ENCODE measurements around the gene NES. TPM values are rescaled to one million over a fixed set of nuclear protein-coding genes. Genes with fewer than 3 reads are reported as not detected.

NES gene
- total and polyA plus RNA-seq, 4 donors: 0.15 to 3.1 (median 1.9) TPM

DNA sequence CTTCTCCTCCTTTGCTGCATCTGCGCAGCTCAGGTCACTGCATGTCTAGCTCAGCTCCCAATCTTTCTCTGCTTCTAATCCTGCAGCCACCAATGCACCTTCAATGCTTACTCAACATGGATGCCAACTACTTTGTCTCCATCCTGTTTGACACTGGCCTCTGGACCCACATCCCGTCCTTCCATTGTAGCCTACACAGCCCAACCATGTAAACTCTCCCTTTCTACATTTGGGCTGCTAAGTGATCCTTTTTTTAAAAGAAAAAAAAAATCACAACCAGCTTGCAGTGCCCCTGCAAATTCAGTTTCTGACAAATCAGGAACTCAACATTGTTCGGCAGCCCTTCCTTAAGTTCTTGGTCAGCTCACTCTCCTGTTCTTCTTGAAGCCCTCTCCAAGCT, 37.6 kb upstream of the NES start (continued):
- TF ChIP-seq NR2F2 (IDR thresholded peaks at IDR 0.05): no peak
- TF ChIP-seq HNF4G (IDR thresholded peaks at IDR 0.05): no peak
- TF ChIP-seq, protein P1, sequence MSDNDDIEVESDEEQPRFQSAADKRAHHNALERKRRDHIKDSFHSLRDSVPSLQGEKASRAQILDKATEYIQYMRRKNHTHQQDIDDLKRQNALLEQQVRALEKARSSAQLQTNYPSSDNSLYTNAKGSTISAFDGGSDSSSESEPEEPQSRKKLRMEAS (IDR thresholded peaks at IDR 0.05): no peak
- TF ChIP-seq RAD21 (IDR thresholded peaks at IDR 0.05): no peak

DNA sequence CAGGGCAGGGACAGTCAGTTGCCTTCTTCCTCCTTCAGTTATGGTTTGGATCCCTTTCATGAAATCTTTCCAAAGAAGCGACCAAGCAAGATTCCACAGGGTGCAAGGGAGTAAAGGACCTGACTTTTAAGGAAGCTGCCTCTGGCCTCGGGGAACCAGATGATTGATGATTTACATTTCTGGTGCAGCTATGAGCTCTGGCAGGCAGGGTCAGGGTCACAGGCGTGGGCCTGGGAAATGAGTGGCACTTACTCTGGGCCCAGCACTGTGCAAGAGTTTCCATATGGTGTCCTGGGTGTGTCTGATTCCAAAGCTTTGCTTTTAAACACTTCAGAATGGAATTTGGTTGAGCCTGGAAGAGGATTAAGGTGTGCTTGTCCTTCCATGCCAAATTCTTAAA, 35.4 kb upstream of the NES start:
- no peak for DNase-seq (ENCODE audit: low spot score)
- Histone ChIP-seq H3K9me3 (ENCODE audit: control insufficient read depth in 4 of 4, low read length in 3 of 4) (no peaks in the 10 kb centered on the region), H3K4me1 (ENCODE audit: control insufficient read depth in 4 of 4, insufficient read depth in 4 of 4, low read length in 3 of 4) (no peaks in the 10 kb centered on the region), H3K4me3 (ENCODE audit: low read depth in 1 of 3, low read length in 3 of 3) (no peak overlapping the region), H3K27ac (ENCODE audit: low read depth in 1 of 2, low read length in 2 of 2) (no peak overlapping the region), H3K9ac (ENCODE audit: low read depth in 1 of 2, low read length in 2 of 2) (no peak overlapping the region), H3K27me3 (ENCODE audit: control insufficient read depth in 4 of 4, insufficient read depth in 4 of 4, low read length in 3 of 4) (no peaks in the 10 kb centered on the region), H3K36me3 (ENCODE audit: control insufficient read depth in 4 of 4, insufficient read depth in 3 of 4, low read depth in 1 of 4, low read length in 3 of 4) (no peaks in the 10 kb centered on the region)
- TF ChIP-seq FOXA2 (IDR thresholded peaks at IDR 0.05) (no peak), HNF4G (IDR thresholded peaks at IDR 0.05) (no peak), EGR1 (IDR thresholded peaks at IDR 0.05; ENCODE audit: low read depth in 2 of 2) (no peak), RXRA (IDR thresholded peaks at IDR 0.05) (no peak)
- 74% methylated on average over 3 of the region's 3 CpGs for WGBS

DNA sequence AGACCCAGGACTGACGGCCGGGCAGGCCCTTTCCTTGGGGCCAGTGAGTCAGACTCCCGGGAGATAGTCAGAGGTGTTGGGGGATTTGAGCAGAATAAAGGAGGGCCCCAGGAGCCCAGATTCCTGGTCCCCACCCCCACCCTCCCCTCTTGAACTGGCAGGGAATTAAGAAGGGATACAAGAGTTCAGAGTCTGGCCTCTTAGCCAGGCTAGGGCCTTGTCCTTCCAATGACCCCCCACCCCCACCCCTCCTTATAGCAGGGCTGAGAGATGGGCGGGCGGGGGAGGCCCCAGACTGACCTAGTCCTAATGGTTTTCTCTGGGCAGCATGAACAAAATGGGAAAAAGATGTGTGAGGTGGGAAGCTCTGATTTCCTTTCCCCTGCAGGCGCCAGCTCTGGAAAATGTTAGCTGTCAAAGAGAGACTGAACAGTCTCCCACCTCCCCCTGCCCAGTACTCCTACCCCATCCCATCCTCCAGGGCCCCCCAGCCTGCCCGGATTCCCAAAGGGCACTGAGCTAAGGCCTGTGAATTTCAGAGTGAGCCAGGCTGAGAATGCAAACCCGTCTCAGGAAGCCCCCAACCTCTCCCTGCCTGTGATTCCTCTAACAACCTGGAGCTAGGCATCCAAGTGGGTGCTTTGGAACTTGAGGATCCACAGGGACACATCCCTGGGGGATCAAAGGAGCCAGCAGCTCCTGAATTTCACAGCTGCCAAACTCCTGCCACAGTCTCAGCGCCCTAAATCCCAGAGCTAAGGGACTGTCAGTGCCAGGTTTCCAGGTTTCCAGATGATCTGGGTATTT, 34.0 kb upstream of the NES start:
- no peak overlapping the region for H3K27ac ChIP-seq (ENCODE audit: low read depth in 1 of 2, low read length in 2 of 2)
- TF ChIP-seq RAD21 (IDR thresholded peaks at IDR 0.05) (no peak), RXRA (IDR thresholded peaks at IDR 0.05) (peak; percentile 16 to 30)
- H3K4me1 ChIP-seq (ENCODE audit: control insufficient read depth in 4 of 4, insufficient read depth in 4 of 4, low read length in 3 of 4): peaks cover under 1 to 5% (median 3%) of the 10 kb centered on the region in 4 donors
- no peak overlapping the region for H3K4me3 ChIP-seq (ENCODE audit: low read depth in 1 of 3, low read length in 3 of 3)
- no peak for DNase-seq (ENCODE audit: low spot score)
- no peaks in the 10 kb centered on the region for H3K36me3 ChIP-seq (ENCODE audit: control insufficient read depth in 4 of 4, insufficient read depth in 3 of 4, low read depth in 1 of 4, low read length in 3 of 4)
- 84% methylated on average over 9 of the region's 9 CpGs for WGBS
- no peak overlapping the region for H3K9ac ChIP-seq (ENCODE audit: low read depth in 1 of 2, low read length in 2 of 2)
- H3K9me3 ChIP-seq (ENCODE audit: control insufficient read depth in 4 of 4, low read length in 3 of 4): no peaks in the 10 kb centered on the region
- peaks cover 0 to 2% (median 0%) of the 10 kb centered on the region in 4 donors for H3K27me3 ChIP-seq (ENCODE audit: control insufficient read depth in 4 of 4, insufficient read depth in 4 of 4, low read length in 3 of 4)

DNA sequence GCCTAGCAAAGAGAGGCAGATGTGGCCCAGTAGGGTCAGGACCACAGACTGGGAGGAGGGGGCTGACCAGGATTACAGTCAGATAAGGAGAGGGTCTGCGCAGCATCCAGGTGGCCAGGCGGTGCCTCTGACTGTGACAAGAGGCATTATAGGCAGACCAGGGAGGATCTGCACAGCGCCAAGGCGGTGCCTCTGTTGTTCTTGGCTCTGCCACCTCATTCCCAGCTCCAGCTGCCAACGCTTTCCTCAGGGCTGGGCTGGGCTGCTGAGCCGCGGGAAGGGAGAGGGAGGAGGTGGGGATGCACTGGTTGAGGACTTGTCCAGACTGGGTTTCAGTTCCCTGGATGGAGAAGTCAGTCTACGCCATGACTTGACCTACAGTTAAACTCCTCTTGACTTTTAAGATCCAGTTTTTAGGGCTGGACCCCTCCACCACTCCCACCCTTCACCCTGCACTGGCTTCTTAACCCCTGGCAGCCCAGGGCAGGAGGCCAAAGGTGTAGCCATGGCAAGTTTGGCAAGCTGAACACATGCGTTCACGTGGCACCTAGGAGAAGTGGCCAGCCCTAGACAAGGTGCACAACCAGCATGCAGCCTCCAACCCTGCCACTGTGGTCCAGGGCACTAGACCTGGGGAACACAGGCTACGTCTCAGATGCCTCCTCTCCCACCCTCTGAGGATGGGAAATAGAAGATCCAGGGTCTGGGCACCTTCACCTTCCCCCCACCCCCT, 32.7 kb upstream of the NES start:
- DNase-seq (ENCODE audit: low spot score): no peak
- no peaks in the 10 kb centered on the region for H3K9me3 ChIP-seq (ENCODE audit: control insufficient read depth in 4 of 4, low read length in 3 of 4)
- TF ChIP-seq YY1 (IDR thresholded peaks at IDR 0.05) (no peak), EGR1 (IDR thresholded peaks at IDR 0.05; ENCODE audit: low read depth in 2 of 2) (no peak), GABPA (IDR thresholded peaks at IDR 0.05 in 1 of 2, conservative IDR thresholded peaks at IDR 0.05 in 1 of 2) (no peak), RAD21 (IDR thresholded peaks at IDR 0.05) (no peak), FOXA1 (IDR thresholded peaks at IDR 0.05) (no peak), NR2F2 (IDR thresholded peaks at IDR 0.05) (no peak), RXRA (IDR thresholded peaks at IDR 0.05) (no peak)
- peaks cover 0 to 2% (median 0%) of the 10 kb centered on the region in 4 donors for H3K27me3 ChIP-seq (ENCODE audit: control insufficient read depth in 4 of 4, insufficient read depth in 4 of 4, low read length in 3 of 4)
- H3K36me3 ChIP-seq (ENCODE audit: control insufficient read depth in 4 of 4, insufficient read depth in 3 of 4, low read depth in 1 of 4, low read length in 3 of 4): no peaks in the 10 kb centered on the region
- H3K4me1 ChIP-seq (ENCODE audit: control insufficient read depth in 4 of 4, insufficient read depth in 4 of 4, low read length in 3 of 4): peaks cover 9 to 18% (median 12%) of the 10 kb centered on the region in 4 donors
- H3K27ac ChIP-seq (ENCODE audit: low read depth in 1 of 2, low read length in 2 of 2): no peak overlapping the region
- H3K9ac ChIP-seq (ENCODE audit: low read depth in 1 of 2, low read length in 2 of 2): no peak overlapping the region
- H3K4me3 ChIP-seq (ENCODE audit: low read depth in 1 of 3, low read length in 3 of 3): no peak overlapping the region
- 48% methylated on average over 11 of the region's 11 CpGs for WGBS
